Smooth muscle cell (in vitro differentiated cells): ENCODE results near the gene MYOD1. TPM values are rescaled to one million over a fixed set of nuclear protein-coding genes. Genes with fewer than 3 reads are reported as not detected.

Experiments
- DNase-seq: peaks from one replicate; lab custom pipeline; 2025; ENCODE audit not compliant: unreplicated experiment; lab: John Stamatoyannopoulos, UW
- H2AFZ ChIP-seq: fragments of 200-600 bp; sonication (generic); 2 replicates; pipeline ENCODE4 v1.6.0; 2016; ENCODE audit warnings: antibody characterized with exemption, low read depth, mild to moderate bottlenecking
- H3F3A ChIP-seq: fragments of 200-600 bp; sonication (generic); 2 replicates; pipeline ENCODE4 v1.6.0; 2017; ENCODE audit warnings: antibody characterized with exemption, low read depth
- H3K27ac ChIP-seq: fragments of 200-600 bp; sonication (generic); 2 replicates; pipeline ENCODE4 v1.5.1; 2016; ENCODE audit warnings: low read depth, mild to moderate bottlenecking
- H3K27me3 ChIP-seq: fragments of 200-600 bp; sonication (generic); 2 replicates; pipeline ENCODE4 v1.6.1; 2016; ENCODE audit warnings: low read depth, mild to moderate bottlenecking
- H3K36me3 ChIP-seq: fragments of 200-600 bp; sonication (generic); 2 replicates; pipeline ENCODE4 v1.5.1; 2016; ENCODE audit warnings: low read depth
- H3K4me1 ChIP-seq: fragments of 200-600 bp; sonication (generic); 2 replicates; pipeline ENCODE4 v1.5.1; 2016; ENCODE audit warnings: low read depth
- H3K4me2 ChIP-seq: fragments of 200-600 bp; sonication (generic); 2 replicates; pipeline ENCODE4 v1.6.0; 2016; ENCODE audit warnings: mild to moderate bottlenecking
- H3K4me3 ChIP-seq: fragments of 200-600 bp; sonication (generic); 2 replicates; pipeline ENCODE4 v1.5.1; 2016; ENCODE audit warnings: mild to moderate bottlenecking
- H3K79me2 ChIP-seq: fragments of 200-600 bp; sonication (generic); 2 replicates; pipeline ENCODE4 v1.6.0; 2016; ENCODE audit warnings: low read depth, mild to moderate bottlenecking
- H3K9ac ChIP-seq: fragments of 200-600 bp; sonication (generic); 2 replicates; pipeline ENCODE4 v1.6.0; 2016; ENCODE audit warnings: low read depth
- H3K9me3 ChIP-seq: fragments of 200-600 bp; sonication (generic); replicated peaks from 2 replicates; pipeline ENCODE4 v1.5.1; 2016; ENCODE audit warnings: low read depth
- H4K20me1 ChIP-seq: fragments of 200-600 bp; sonication (generic); 2 replicates; pipeline ENCODE4 v1.6.0; 2016; ENCODE audit warnings: low read depth
- WGBS: methylation state at CpG from one replicate; pipeline ENCODE4 v1.1.7; 2016; ENCODE audit warnings: low lambda C conversion rate; 5-methylcytosine and 5-hydroxymethylcytosine counted together
- polyA plus RNA-seq: library from polyadenylated mRNA; unstranded; fragments of >200 nt; fragmentation: Nextera tagmentation; extraction: Ambion mirVana; gene quantifications from 2 replicates; pipeline ENCODE4 v1.2.1, GENCODE V29; 2016
- total RNA-seq: library from RNA; depleted of rRNA; stranded (reverse); fragments of >200 nt; gene quantifications from 2 replicates; pipeline ENCODE4 v1.2.3, GENCODE V29; 2014
- TF ChIP-seq, protein P1 (sequence below): fragments of 200-600 bp; sonication (generic); IDR thresholded peaks from 2 replicates; pipeline ENCODE4 v1.5.1; 2017; ENCODE audit warnings: borderline replicate concordance, mild to moderate bottlenecking, antibody characterized with exemption; ENCODE audit not compliant: insufficient read depth, poor library complexity, severe bottlenecking

The MYOD1 gene
- total and polyA plus RNA-seq, 2 experiments from 2014 or later, result not detected

DNA sequence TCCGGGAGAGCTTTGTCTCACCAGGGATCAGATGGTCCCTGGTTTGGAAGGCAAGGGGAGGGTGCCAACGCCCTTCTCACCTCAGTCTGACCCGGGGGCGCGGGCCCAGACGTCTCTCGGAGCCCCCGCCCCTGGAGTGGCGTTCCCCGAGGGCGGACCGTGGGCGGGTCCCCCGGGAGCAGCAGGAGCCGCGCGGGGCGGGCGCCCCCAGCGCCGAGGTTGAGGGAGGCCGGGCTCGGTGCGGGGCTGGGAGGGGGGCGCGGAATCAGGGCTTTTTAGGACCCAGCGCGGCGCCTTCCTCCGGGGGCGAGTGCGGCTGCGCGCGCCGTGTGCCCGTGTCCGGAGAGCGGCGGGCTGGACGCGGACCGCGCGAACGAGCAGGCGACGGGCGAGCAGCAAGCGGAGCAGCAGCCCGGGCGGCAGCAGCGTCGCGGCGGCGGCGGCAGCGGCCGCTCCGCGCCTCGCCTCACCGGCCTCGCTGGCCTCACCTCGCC lies 15.1 kb downstream of the MYOD1 start, which contains the start of gene KCNC1:
TSS of gene KCNC1 (plus strand) at position 364 of the 494 bp plus-strand sequence. CDS start 1,222 bp downstream, outside the sequence.
- under 1% methylated on average over 38 of the region's 66 CpGs for WGBS
- Histone ChIP-seq H3K4me3 (peak within 1 kb of the TSS; percentile 53), H3K27me3 (peaks cover 76% of the 10 kb centered on the region), H3K9me3 (no peaks in the 10 kb centered on the region), H3K79me2 (no peaks in the 10 kb centered on the region), H3K9ac (no peak within 1 kb of the TSS), H4K20me1 (no peaks in the 10 kb centered on the region), H3F3A (no peaks in the 10 kb centered on the region), H3K36me3 (no peaks in the 10 kb centered on the region), H3K4me1 (peaks cover 6% of the 10 kb centered on the region), H3K27ac (no peak within 1 kb of the TSS), H2AFZ (no peak within 1 kb of the TSS), H3K4me2 (peak within 1 kb of the TSS; percentile 94)
- no peak for DNase-seq
- TF ChIP-seq, protein P1, sequence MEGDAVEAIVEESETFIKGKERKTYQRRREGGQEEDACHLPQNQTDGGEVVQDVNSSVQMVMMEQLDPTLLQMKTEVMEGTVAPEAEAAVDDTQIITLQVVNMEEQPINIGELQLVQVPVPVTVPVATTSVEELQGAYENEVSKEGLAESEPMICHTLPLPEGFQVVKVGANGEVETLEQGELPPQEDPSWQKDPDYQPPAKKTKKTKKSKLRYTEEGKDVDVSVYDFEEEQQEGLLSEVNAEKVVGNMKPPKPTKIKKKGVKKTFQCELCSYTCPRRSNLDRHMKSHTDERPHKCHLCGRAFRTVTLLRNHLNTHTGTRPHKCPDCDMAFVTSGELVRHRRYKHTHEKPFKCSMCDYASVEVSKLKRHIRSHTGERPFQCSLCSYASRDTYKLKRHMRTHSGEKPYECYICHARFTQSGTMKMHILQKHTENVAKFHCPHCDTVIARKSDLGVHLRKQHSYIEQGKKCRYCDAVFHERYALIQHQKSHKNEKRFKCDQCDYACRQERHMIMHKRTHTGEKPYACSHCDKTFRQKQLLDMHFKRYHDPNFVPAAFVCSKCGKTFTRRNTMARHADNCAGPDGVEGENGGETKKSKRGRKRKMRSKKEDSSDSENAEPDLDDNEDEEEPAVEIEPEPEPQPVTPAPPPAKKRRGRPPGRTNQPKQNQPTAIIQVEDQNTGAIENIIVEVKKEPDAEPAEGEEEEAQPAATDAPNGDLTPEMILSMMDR, result no peak

DNA sequence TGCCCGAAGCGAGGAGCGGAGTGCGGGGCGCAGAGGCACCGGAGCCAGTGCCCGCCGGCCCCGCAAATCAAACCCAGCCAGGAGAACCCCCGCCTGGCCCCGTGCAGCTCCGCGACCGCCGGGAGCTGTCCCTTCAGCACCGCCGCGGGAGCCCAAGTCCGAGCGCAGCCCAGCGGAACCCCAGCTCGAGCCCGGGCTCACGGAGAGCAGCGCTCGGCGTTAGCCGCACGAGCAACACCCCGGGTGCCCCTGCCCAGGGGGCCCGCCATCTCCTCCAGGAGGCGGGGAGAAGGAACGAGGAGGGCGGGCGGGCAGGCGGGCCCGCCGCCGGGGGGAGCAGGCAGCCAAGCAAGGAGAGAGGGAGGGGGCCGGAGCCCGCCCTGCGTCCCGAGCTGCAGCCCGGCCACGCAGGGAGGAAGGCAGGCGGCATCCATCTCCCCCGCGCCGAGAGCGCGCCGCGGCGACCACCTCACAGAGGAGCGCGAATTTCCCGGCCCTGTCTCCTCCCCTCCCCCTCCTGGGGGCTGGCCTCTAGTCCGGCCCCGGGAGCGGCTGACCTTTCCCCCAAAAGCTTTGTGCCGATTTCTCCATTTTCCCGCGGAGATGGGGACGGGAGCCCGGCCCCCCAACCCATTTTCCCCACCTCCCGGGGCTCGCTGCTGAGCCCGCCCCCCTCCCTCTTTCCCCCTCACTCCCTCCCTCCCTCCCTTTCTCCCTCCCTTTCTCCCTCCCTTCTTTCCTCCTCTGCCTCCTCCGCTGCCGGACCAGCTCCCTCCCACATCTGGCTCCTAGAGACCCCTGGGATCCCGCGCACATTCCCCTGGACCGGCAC lies 15.8 kb downstream of the MYOD1 start:
- no peaks in the 10 kb centered on the region for H3K36me3 ChIP-seq
- H3K27ac ChIP-seq, result no peak overlapping the region
- H3K4me1 ChIP-seq, result peaks cover 6% of the 10 kb centered on the region
- H3K79me2 ChIP-seq, result no peaks in the 10 kb centered on the region
- H3K4me2 ChIP-seq, result peak overlapping the region; percentile 94
- H3K9ac ChIP-seq, result no peak overlapping the region
- peak; percentile 64 for DNase-seq
- no peaks in the 10 kb centered on the region for H3K9me3 ChIP-seq
- peak overlapping the region; percentile 53 for H3K4me3 ChIP-seq
- TF ChIP-seq, protein P1, result no peak
- H3F3A ChIP-seq, result no peaks in the 10 kb centered on the region
- 2% methylated on average over 44 of the region's 73 CpGs for WGBS
- no peaks in the 10 kb centered on the region for H4K20me1 ChIP-seq
- no peak overlapping the region for H2AFZ ChIP-seq
- H3K27me3 ChIP-seq, result peaks cover 80% of the 10 kb centered on the region

DNA sequence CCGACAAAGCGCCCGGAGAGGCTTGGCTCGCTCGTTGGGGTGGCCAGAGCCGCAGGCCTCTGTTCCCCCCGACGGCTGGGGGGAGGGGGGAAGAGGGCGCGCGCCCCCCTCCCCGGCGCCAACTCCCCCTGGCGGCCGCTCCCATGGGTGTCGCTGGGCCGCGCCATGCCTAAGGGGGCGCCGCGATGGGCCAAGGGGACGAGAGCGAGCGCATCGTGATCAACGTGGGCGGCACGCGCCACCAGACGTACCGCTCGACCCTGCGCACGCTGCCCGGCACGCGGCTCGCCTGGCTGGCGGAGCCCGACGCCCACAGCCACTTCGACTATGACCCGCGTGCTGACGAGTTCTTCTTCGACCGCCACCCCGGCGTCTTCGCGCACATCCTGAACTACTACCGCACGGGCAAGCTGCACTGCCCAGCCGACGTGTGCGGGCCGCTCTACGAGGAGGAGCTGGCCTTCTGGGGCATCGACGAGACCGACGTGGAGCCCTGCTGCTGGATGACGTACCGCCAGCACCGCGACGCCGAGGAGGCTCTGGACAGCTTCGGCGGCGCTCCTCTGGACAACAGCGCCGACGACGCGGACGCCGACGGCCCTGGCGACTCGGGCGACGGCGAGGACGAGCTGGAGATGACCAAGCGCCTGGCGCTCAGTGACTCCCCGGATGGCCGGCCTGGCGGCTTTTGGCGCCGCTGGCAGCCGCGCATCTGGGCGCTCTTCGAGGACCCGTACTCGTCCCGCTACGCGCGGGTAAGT lies 16.6 kb downstream of the MYOD1 start:
- Histone ChIP-seq H3K36me3 (no peaks in the 10 kb centered on the region), H3K79me2 (no peaks in the 10 kb centered on the region), H3K9me3 (no peaks in the 10 kb centered on the region), H3K4me1 (peaks cover 6% of the 10 kb centered on the region), H4K20me1 (no peaks in the 10 kb centered on the region), H3F3A (no peaks in the 10 kb centered on the region), H3K4me2 (no peak overlapping the region), H3K9ac (no peak overlapping the region), H3K4me3 (no peak overlapping the region), H3K27me3 (peaks cover 88% of the 10 kb centered on the region), H3K27ac (no peak overlapping the region), H2AFZ (no peak overlapping the region)
- 40% methylated on average over 83 of the region's 102 CpGs for WGBS
- DNase-seq, result no peak
- TF ChIP-seq, protein P1, result peak; percentile 23
